Endothelial cell of hepatic sinusoid (primary cell): ENCODE measurements around the gene ZDHHC23.

ENCODE experiments used
- in situ Hi-C: cut with HindIII; loops from 2 replicates; pipeline ENCODE4 v1.10.0; 2017; ENCODE audit warnings: low sequenced_read_pairs

The ZDHHC23 gene

GRCh38 chr3:113947372-113948014 is at the start of gene ZDHHC23:
TSS of gene ZDHHC23 (plus strand) at chr3:113948013. CDS start at chr3:113948803, 790 bp downstream.
- in situ Hi-C loops: loop anchor here (5.0 kb wide), 1 partner anchor 40 kb away; no protein-coding TSS in a partner anchor

- in situ Hi-C loops: no loop called here
These were observed 48.9 kb upstream of the ZDHHC23 start for GRCh38 chr3:113898892-113899291.

GRCh38 chr3:113906568-113907140 is 41.2 kb upstream of the ZDHHC23 start:
- in situ Hi-C loops: loop anchor here (5.0 kb wide), 1 partner anchor 41 kb away; the partner anchor contains the start of gene ZDHHC23

- in situ Hi-C loops: loop anchor here (5.0 kb wide), 1 partner anchor 39 kb away; the partner anchor contains the start of gene ZDHHC23
These were observed 39.7 kb upstream of the ZDHHC23 start for GRCh38 chr3:113908133-113908532.

- in situ Hi-C loops: no loop called here
These were observed 36.8 kb upstream of the ZDHHC23 start for GRCh38 chr3:113910966-113911365.

GRCh38 chr3:113912552-113913236 is 35.1 kb upstream of the ZDHHC23 start:
- in situ Hi-C loops: no loop called here

- in situ Hi-C loops: no loop called here
These were observed 33.2 kb upstream of the ZDHHC23 start for GRCh38 chr3:113914646-113915045.

- in situ Hi-C loops: no loop called here
These were observed 20.3 kb upstream of the ZDHHC23 start for GRCh38 chr3:113927556-113927955.

GRCh38 chr3:113946831-113947230 is 982 bp upstream of the ZDHHC23 start:
- in situ Hi-C loops: loop anchor here (5.0 kb wide), 1 partner anchor 40 kb away; no protein-coding TSS in a partner anchor

- in situ Hi-C loops: loop anchor here (5.0 kb wide), 1 partner anchor 41 kb away; no protein-coding TSS in a partner anchor
These were observed 453 bp downstream of the ZDHHC23 start for GRCh38 chr3:113948015-113948917.

GRCh38 chr3:113952921-113953320 is 5.1 kb downstream of the ZDHHC23 start:
- in situ Hi-C loops: no loop called here

GRCh38 chr3:113953677-113954076 is 5.9 kb downstream of the ZDHHC23 start:
- in situ Hi-C loops: no loop called here

- in situ Hi-C loops: no loop called here
These were observed 6.4 kb downstream of the ZDHHC23 start for GRCh38 chr3:113954091-113954685.

- in situ Hi-C loops: no loop called here
These were observed 16.1 kb downstream of the ZDHHC23 start for GRCh38 chr3:113963879-113964278.

GRCh38 chr3:113966172-113966571 is 18.4 kb downstream of the ZDHHC23 start:
- in situ Hi-C loops: no loop called here

- in situ Hi-C loops: no loop called here
These were observed 21.2 kb downstream of the ZDHHC23 start for GRCh38 chr3:113968986-113969385.

- in situ Hi-C loops: no loop called here
These were observed 30.0 kb downstream of the ZDHHC23 start for GRCh38 chr3:113977822-113978221.

- in situ Hi-C loops: no loop called here
These were observed 32.1 kb downstream of the ZDHHC23 start for GRCh38 chr3:113979916-113980315.

- in situ Hi-C loops: no loop called here
These were observed 34.0 kb downstream of the ZDHHC23 start for GRCh38 chr3:113981803-113982202.

GRCh38 chr3:113983544-113983943 is 35.7 kb downstream of the ZDHHC23 start:
- in situ Hi-C loops: no loop called here
